ENCODE data around the gene MICU1. TPM values are rescaled to one million over a fixed set of nuclear protein-coding genes. Genes with fewer than 3 reads are reported as not detected.

The MICU1 gene
- polyA plus RNA-seq, 1 of the 3 experiments (the other 2 are of a cell fraction), result 24.6 TPM

DNA sequence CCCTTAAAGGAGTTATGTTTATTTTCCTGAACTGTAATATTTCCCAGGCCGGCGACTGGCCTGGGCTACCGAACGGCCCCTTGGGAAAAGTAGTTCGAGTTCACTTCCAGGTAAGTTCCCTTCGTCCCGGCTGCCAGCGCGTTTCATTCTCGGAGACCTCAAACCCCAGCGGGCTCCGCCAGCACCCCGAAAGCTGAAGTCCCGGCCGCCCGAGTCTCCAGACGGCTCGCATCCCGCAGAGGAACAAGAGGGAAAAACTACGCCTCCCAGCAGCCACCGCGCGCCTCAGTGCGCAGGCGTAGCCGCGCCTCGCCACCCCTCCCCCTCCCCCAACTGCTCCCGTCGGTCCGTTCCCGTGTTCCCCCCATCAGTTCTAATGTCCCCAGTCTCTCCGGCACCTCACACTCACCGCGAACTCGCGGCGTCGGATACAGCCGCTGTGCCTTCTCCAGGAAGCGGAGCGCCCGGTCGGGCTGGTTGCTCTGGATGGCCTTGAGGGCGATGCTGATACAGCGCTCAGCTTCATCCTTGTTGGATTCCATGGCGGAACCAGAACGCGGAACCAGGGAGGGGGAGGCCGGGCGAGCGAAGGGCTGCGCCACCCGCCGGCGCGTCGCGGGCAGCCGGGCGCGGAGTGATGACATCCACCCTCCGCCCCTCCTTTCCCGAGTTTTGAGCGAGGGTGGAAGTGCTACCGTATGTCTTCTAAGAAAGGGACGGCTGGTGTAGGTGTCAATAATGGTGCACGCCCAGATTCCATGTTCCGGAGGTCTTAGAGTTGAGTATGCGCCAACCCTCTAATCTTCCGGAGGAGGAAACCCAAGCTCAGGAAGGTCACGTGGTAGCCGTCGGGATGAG is 271.3 kb downstream of the MICU1 start, which contains the start of gene DNAJB12 (continued):
- TF ChIP-seq, protein P1, sequence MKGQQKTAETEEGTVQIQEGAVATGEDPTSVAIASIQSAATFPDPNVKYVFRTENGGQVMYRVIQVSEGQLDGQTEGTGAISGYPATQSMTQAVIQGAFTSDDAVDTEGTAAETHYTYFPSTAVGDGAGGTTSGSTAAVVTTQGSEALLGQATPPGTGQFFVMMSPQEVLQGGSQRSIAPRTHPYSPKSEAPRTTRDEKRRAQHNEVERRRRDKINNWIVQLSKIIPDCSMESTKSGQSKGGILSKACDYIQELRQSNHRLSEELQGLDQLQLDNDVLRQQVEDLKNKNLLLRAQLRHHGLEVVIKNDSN (IDR thresholded peaks at IDR 0.05; ENCODE audit: borderline replicate concordance, low read depth), result peak; percentile 86
- TF ChIP-seq MAX (IDR thresholded peaks at IDR 0.05; ENCODE audit: low read depth) (peak; percentile 76), GABPA (IDR thresholded peaks at IDR 0.05; ENCODE audit: low read depth) (peak; percentile 64), RAD21 (IDR thresholded peaks at IDR 0.05; ENCODE audit: low read length) (no peak), NRF1 (IDR thresholded peaks at IDR 0.05; ENCODE audit: low read depth, low read length) (peak; percentile 85), POLR2AphosphoS5 (IDR thresholded peaks at IDR 0.05; ENCODE audit: low read depth, low read length) (peak; percentile 69), MXI1 (IDR thresholded peaks at IDR 0.05; ENCODE audit: low read depth, low read length) (peak; percentile 83), RCOR1 (IDR thresholded peaks at IDR 0.05; ENCODE audit: low read length) (peak; percentile 75; the same call in 1 of the 2 replicates), CHD2 (IDR thresholded peaks at IDR 0.05; ENCODE audit: low read length, partially characterized antibody) (peak; percentile 59), GATA2 (CRISPR knock-in tag; IDR thresholded peaks at IDR 0.05) (peak; percentile 29; the same call in 1 of the 2 replicates), FOXJ3 (CRISPR knock-in tag; IDR thresholded peaks at IDR 0.05) (0 out of 2 replicates have a peak, but pooled peaks have one; percentile 16), FOSL2 (IDR thresholded peaks at IDR 0.05; ENCODE audit: borderline replicate concordance, low read depth) (no peak), NFIC (IDR thresholded peaks at IDR 0.05; ENCODE audit: borderline replicate concordance) (peak; percentile 24; the same call in 1 of the 2 replicates), RXRA (IDR thresholded peaks at IDR 0.05; ENCODE audit: borderline replicate concordance, low read depth) (no peak), CTCF (IDR thresholded peaks at IDR 0.05) (no peak)
- TF ChIP-seq, protein P2, sequence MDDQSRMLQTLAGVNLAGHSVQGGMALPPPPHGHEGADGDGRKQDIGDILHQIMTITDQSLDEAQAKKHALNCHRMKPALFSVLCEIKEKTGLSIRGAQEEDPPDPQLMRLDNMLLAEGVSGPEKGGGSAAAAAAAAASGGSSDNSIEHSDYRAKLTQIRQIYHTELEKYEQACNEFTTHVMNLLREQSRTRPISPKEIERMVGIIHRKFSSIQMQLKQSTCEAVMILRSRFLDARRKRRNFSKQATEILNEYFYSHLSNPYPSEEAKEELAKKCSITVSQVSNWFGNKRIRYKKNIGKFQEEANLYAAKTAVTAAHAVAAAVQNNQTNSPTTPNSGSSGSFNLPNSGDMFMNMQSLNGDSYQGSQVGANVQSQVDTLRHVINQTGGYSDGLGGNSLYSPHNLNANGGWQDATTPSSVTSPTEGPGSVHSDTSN (IDR thresholded peaks at IDR 0.05), result peak; percentile 43
- TF ChIP-seq, protein P3, sequence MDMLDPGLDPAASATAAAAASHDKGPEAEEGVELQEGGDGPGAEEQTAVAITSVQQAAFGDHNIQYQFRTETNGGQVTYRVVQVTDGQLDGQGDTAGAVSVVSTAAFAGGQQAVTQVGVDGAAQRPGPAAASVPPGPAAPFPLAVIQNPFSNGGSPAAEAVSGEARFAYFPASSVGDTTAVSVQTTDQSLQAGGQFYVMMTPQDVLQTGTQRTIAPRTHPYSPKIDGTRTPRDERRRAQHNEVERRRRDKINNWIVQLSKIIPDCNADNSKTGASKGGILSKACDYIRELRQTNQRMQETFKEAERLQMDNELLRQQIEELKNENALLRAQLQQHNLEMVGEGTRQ (IDR thresholded peaks at IDR 0.05; ENCODE audit: borderline replicate concordance, low read depth, low read length), result no peak
- TF ChIP-seq, protein P4, sequence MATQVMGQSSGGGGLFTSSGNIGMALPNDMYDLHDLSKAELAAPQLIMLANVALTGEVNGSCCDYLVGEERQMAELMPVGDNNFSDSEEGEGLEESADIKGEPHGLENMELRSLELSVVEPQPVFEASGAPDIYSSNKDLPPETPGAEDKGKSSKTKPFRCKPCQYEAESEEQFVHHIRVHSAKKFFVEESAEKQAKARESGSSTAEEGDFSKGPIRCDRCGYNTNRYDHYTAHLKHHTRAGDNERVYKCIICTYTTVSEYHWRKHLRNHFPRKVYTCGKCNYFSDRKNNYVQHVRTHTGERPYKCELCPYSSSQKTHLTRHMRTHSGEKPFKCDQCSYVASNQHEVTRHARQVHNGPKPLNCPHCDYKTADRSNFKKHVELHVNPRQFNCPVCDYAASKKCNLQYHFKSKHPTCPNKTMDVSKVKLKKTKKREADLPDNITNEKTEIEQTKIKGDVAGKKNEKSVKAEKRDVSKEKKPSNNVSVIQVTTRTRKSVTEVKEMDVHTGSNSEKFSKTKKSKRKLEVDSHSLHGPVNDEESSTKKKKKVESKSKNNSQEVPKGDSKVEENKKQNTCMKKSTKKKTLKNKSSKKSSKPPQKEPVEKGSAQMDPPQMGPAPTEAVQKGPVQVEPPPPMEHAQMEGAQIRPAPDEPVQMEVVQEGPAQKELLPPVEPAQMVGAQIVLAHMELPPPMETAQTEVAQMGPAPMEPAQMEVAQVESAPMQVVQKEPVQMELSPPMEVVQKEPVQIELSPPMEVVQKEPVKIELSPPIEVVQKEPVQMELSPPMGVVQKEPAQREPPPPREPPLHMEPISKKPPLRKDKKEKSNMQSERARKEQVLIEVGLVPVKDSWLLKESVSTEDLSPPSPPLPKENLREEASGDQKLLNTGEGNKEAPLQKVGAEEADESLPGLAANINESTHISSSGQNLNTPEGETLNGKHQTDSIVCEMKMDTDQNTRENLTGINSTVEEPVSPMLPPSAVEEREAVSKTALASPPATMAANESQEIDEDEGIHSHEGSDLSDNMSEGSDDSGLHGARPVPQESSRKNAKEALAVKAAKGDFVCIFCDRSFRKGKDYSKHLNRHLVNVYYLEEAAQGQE (IDR thresholded peaks at IDR 0.05; ENCODE audit: low read depth, low read length), result no peak
